PC-3 (cell line): Measurements from ENCODE around the gene CXXC5.

ENCODE experiments used
- EZH2 ChIP-seq: fragments of 300-600 bp; sonication (generic); IDR thresholded peaks from one replicate; pipeline ENCODE4 v1.6.1; 2017; ENCODE audit warnings: antibody characterized with exemption, mild to moderate bottlenecking, low read length; ENCODE audit not compliant: unreplicated experiment
- TF ChIP-seq, protein P1 (sequence below): fragments of 300-600 bp; sonication (generic); conservative IDR thresholded peaks from 2 replicates; pipeline ENCODE4 v1.5.1; 2017; ENCODE audit warnings: antibody characterized with exemption, low read depth, mild to moderate bottlenecking, low read length

DNA sequence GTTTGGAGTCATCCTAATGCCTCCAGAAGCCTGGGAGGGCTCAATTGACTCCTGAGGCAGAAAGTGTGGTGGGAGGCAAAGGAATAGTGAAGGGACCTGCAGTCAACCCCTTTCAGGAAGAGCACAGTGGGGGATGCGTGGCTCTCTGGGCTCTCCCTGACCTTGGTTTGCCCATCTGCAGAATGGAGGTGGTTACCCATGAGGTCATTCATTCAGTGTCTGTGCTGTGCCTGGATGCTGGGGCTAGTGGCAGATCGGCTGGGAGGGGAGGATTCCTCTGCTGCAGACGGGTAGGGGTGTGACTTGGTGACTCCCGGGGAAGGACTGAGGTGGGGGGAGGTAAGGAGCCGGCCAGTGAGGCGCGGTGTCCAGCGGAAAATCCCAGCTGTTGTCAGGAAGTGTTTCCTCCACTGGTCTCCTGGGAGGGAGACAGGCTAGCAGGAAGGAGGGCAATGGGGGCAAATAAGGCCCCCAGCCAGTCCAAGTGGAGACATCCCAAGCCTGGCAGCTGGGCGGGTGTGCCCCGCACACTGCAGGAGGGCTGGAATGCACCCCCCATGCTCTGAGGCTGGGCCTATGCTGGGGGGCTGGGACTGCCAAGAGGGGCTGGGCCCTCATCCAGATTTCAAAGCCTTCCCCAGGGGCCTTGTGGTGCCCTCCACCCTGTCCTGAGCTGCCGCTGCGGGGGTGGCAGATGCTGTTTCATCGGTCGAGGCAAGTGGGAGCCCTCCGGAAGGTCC lies 10.9 kb downstream of the CXXC5 start:
- TF ChIP-seq, protein P1, sequence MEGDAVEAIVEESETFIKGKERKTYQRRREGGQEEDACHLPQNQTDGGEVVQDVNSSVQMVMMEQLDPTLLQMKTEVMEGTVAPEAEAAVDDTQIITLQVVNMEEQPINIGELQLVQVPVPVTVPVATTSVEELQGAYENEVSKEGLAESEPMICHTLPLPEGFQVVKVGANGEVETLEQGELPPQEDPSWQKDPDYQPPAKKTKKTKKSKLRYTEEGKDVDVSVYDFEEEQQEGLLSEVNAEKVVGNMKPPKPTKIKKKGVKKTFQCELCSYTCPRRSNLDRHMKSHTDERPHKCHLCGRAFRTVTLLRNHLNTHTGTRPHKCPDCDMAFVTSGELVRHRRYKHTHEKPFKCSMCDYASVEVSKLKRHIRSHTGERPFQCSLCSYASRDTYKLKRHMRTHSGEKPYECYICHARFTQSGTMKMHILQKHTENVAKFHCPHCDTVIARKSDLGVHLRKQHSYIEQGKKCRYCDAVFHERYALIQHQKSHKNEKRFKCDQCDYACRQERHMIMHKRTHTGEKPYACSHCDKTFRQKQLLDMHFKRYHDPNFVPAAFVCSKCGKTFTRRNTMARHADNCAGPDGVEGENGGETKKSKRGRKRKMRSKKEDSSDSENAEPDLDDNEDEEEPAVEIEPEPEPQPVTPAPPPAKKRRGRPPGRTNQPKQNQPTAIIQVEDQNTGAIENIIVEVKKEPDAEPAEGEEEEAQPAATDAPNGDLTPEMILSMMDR: no peak
- no peak for TF ChIP-seq EZH2
